Fibroblast of villous mesenchyme (primary cell): ENCODE results near the gene ARR3. TPM values are rescaled to one million over a fixed set of nuclear protein-coding genes. Genes with fewer than 3 reads are reported as not detected.
"Not testable (repeated sequence)": the region's sequence is repeated elsewhere in the genome, so short reads cannot be mapped to it uniquely, and the experiment has no call there.

ENCODE experiments used
- DNase-seq: peaks from one replicate; pipeline ENCODE4 v3.0.0-alpha.2; 2010; ENCODE audit warnings: low read depth
- H3K4me3 ChIP-seq: 2 replicates; pipeline ENCODE4 v1.5.1; 2011; ENCODE audit warnings: low read depth, mild to moderate bottlenecking, low read length
- total RNA-seq: library from RNA; depleted of rRNA; stranded (reverse); fragments of >200 nt; gene quantifications from 2 replicates; pipeline ENCODE4 v1.2.3, GENCODE V29; 2012
- TF ChIP-seq, protein P1 (sequence below): IDR thresholded peaks from 2 replicates; pipeline ENCODE4 v1.5.1; 2012; ENCODE audit warnings: low read depth, mild to moderate bottlenecking, low read length; ENCODE audit not compliant: insufficient read depth

Gene ARR3
- total RNA-seq, 1 donor, result not detected

DNA sequence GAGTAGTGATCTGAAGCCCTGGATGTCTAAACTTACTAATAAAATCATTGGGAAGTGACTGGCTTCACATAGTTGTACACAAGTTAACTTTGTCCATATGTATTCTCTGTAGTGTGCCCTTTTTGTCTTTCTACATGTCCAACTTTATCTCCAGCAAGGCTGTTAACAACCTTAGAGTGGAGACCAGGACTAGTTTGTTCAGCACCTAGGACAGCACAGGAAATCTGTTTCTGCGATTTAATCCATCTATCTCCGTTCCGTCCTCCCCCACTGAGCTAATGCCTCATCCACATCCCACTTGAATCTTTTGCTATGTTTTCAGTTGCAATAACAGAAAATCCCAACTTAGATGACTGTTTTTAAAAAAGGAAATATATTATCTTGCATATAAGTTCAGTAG is 3.4 kb upstream of the ARR3 start:
- TF ChIP-seq, protein P1, sequence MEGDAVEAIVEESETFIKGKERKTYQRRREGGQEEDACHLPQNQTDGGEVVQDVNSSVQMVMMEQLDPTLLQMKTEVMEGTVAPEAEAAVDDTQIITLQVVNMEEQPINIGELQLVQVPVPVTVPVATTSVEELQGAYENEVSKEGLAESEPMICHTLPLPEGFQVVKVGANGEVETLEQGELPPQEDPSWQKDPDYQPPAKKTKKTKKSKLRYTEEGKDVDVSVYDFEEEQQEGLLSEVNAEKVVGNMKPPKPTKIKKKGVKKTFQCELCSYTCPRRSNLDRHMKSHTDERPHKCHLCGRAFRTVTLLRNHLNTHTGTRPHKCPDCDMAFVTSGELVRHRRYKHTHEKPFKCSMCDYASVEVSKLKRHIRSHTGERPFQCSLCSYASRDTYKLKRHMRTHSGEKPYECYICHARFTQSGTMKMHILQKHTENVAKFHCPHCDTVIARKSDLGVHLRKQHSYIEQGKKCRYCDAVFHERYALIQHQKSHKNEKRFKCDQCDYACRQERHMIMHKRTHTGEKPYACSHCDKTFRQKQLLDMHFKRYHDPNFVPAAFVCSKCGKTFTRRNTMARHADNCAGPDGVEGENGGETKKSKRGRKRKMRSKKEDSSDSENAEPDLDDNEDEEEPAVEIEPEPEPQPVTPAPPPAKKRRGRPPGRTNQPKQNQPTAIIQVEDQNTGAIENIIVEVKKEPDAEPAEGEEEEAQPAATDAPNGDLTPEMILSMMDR, result no peak
- no peak overlapping the region for H3K4me3 ChIP-seq
- DNase-seq, result no peak

DNA sequence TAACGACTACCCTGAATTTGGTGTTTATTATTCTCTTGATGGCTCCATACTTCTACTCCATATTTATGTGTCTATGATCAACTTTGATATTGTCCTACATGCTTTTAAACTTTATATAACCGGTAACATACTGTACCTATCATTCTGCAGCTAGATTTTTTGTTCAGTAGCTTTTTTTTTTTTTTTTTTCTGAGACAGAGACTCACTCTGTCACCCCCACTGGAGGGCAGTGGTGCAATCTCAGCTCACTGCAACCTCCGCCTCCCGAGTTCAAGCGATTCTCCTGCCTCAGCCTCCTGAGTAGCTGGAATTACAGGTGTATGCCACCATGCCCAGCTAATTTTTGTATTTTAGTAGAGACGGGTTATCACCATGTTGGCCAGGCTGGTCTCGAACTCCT is 5.9 kb downstream of the ARR3 start:
- not testable (repeated sequence) for DNase-seq, H3K4me3 ChIP-seq

DNA sequence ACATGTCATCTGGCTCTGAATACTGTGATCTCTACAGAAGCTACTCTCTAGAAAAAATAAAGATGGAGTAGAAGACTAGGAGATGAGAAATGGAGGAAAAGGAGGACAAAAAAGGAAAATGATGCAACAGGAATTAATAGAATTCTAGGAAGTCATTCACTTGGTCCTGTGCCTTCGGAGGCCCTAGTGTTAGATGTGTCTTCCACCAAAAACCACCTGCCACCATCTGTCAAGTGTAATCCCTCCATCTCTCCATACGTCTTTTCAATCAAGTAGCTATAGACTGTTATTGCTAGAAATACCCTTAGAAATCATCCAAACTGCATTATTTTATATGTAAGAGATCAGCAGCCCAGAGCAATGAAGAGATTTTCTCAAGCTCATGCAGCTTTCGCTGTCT is 10.9 kb downstream of the ARR3 start:
- TF ChIP-seq, protein P1, result no peak
- H3K4me3 ChIP-seq, result no peak overlapping the region
- DNase-seq, result no peak

DNA sequence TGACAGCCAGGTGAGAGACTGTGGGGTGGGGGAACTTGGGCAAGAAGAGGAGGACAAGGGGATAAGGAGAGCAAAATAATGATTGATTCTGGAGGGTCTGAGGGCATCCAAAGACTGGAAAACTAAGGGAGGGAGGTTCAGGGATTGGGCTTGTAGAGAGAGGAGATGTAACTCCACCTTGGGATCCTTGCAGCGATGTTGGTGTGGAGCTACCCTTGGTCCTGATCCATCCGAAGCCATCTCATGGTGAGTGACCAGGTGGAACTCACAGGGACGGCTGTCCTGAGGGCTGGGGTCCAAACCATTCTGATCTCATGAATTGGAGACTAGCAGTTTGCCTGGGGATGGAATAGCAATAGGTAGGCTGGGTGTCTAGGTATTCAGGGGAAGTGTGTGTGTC is 12.4 kb downstream of the ARR3 start:
- H3K4me3 ChIP-seq, result no peak overlapping the region
- TF ChIP-seq, protein P1, result no peak
- DNase-seq, result no peak

DNA sequence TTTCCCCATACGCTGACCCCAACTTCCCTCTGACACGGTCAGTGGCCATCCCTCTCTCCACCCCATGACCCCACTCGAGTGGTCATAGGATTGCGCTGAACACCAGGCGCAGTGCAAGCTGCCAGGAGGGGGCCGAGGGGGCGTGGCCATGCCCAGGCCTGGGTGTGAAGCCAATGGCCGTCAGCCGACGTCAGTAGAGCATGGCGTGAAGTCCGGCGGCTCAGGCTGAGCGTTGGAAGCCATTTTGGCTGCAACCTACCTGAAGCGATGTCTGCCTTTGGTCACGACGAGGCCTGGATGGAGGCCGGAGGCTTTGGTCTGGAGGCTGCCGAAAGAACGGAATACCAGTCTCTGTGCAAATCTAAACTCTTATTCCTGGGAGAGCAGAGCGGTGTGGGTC is 13.8 kb downstream of the ARR3 start, which contains the start of gene RAB41:
RAB41 (plus strand) TSS at position 222 of the 400 bp plus-strand sequence; CDS start at position 268, 46 bp downstream.
- DNase-seq, result no peak

DNA sequence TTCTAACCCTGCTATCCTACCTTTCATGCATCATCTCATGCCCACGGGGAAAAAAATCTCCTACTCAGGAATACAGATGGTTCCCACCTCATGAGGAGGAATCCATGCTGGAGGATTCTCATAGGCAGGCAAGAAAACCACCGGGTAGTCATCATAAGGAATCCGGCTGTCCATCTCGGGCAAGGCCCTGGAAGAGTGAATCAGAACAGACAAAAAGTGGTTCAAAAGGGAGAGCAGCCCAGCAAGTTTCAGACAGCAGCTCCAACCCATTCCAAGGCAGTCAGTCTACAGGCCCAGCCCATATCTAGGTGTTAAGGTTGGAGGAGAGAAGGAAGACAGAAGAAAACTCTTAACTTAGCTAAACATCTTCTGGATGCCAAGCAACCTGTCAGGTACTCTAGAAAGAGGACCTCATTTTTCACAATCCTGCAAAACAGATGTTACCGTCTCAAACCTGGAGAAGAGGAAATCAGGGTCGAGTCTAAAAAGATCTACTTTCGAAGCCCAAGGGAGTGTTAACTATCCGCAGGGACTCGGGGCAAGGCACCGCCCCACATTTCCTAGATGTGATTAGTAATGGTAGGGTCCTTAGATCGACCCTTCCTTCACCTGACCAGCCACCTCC is 21.1 kb downstream of the ARR3 start:
- H3K4me3 ChIP-seq, result peak overlapping the region; percentile 73
- DNase-seq, result no peak
- TF ChIP-seq, protein P1, result no peak

More for the DNA sequence above, 13.8 kb downstream of the ARR3 start, which contains the start of gene RAB41:
- TF ChIP-seq, protein P1, result no peak
- no peak within 1 kb of the TSS for H3K4me3 ChIP-seq

DNA sequence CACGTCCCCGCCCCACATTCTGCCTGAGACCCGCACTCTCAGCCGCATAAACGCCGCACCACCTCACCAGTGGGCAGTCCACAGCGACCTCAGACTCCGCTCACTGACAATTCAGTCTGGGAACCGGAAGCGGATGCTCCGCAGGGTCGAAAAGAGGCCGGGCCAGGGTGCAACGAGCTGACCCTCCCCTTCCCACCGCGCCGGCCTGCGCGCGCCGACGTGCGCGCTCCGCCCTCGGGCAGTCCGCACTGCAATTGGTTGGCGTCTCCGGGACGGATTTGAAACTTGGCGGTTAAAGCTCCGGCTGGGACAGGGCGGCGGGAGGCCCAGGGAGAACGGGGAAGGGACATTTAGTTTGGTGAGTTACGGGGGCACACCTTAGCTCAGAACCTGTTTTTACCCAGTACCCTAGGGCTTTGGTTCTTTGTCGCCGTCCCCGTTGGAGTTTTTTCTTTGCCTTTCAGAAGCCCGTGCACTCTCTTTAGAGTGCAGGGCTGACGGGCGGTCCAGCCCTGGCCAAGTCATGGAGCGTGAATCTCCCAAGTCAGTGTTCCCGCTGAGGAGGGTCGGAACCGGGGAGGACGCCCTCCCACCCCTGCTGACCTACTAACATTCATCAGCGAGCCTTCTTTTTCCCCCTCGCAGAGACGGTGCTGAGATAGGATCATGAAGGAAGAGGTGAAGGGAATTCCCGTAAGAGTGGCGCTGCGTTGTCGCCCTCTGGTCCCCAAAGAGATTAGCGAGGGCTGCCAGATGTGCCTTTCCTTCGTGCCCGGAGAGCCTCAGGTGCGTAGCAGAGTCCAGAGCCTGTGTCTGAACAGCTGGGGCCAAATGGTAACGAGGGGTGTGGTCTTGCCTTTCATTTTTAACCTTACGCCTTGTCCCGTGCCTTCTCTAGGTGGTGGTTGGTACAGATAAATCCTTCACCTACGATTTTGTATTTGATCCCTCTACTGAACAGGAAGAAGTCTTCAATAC is 21.9 kb downstream of the ARR3 start, which contains the start of the genes KIF4A and PDZD11:
KIF4A (plus strand) TSS at position 312 of the 978 bp plus-strand sequence; CDS start at position 667, 355 bp downstream.
PDZD11 (minus strand) TSS at position 135 of the 978 bp plus-strand sequence. CDS start 586 bp downstream, outside the sequence.
- DNase-seq, result peak; percentile 81
- H3K4me3 ChIP-seq, result peak within 1 kb of the TSS; percentile 73
- TF ChIP-seq, protein P1, result no peak
